Right renal cortex interstitium (tissue), 3 donors: ENCODE results near the gene RYR3. TPM values are rescaled to one million over a fixed set of nuclear protein-coding genes. Genes with fewer than 3 reads are reported as not detected.
A peak's percentile ranks its signal among the peaks of the same experiment; 100 is the strongest.

Experiments
- DNase-seq, 3 donors: peaks; one replicate each; pipeline ENCODE4 v3.0.0-alpha.2; 2013; ENCODE audit warnings: low read depth in 3 of 3, low spot score in 2 of 3
- polyA plus RNA-seq, 3 donors: library from polyadenylated mRNA; unstranded; fragments of 120-200 nt; gene quantifications; one replicate each; pipeline ENCODE4 v1.2.1, GENCODE V29; 2013; ENCODE audit not compliant: insufficient read length in 3 of 3

Gene RYR3
- polyA plus RNA-seq, 3 donors = 4.4 to 8.0 (median 5.9) TPM

DNA sequence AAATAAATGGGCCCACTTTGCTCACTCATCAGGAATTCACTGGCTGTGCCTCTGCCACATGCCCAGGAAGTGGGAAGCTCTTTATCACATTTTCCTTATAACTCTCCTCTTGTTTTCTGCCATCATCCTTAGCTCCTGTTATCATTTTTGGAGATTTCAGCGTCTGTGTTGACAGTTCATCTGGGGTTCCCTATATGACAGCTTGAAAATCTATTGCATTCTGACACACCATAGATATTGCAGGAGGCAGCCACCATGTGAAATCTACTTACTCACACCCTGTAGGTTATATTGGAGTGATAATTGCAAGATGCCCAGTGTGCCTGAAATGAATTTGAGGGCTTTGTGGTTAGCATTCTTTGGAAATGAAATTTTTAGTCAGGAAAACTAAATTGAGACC lies 132.9 kb downstream of the RYR3 start:
- DNase-seq = no peak

DNA sequence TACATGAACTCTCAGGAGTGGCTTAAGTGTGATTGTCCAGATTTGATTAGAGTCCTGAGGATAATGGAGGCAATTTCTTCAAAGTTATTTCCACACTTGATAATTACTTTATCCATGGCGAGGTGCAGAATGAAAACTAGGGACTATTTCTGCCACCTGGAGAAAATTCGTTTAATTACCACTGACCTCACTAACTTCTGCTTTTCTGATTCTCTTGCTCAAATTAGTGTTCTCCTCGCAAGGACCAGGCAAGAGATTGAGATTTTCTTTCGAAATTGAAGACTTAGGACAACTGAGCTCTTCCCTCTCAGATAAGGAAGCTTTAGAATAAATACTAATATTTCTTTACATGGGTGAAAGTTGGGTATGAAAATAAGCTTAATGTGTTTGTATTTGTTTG lies 135.2 kb downstream of the RYR3 start:
- no peak for DNase-seq

DNA sequence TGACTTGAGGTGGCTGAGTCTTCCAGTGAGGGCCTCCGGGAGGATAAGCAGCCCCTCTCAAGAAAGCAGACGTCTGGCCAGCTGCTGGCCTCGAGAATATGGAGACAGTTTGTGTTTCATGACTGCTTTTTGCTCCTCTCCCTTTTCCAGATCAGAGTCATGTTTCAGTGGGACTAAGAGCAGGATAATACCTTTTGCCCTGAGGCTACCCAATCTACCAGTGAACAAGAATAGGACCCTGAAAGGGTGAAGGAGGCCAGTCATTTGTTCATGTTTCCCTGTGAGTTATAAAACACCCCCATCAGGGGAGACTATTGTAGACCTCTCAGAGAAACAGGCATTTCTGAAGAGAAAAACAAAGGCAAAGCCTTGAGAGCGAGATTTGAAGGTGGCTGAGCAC lies 137.4 kb downstream of the RYR3 start:
- DNase-seq = no peak

DNA sequence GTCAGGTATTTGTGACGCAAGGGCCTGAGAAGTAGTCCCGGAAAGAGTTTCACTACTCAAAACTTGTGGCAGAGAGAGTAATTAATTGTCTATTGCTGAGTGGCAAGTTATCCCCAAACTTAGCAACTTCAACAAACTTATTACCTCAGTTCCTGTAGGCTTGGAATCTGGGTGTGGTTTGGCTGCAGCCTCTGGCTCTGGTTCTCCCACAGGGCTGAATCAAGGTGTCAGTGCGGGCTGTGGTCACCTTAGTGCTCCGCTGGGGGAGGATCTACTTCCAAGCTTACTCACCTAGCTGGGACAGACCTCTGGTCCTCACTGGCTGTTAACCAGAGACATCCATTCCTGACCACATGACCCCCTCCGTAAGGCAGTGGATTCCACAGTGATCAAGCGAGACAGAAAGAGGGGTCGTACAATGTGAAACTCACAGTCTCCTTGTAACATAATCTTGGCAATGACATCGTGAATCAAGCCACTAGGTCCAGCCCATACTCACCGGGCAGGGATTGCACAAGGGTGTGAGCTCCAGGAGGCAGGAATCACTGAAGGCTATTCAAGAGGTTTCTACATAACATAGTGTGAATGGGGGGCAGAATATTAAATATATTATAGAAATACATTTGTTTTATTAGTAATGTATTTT lies 138.3 kb downstream of the RYR3 start:
- no peak for DNase-seq

DNA sequence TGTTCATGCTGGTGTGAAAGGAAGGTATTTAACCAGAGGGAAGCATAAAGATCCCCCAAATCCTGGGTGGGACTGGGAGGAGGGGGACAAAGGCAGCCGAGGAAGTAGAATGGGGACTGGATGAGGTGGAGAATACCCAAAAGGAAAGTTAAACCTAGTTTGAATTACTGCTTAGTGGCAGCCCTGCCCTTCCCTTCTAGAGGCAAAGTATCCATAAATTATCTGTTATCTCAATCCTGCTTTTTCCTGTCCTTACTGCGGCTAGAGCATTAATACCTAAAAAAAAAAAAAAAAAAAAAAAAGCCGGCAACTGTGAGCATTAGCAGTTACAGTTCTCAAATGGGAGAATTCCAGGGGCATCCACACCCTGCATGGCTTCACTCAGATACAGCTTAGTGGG lies 139.0 kb downstream of the RYR3 start:
- DNase-seq = no peak

DNA sequence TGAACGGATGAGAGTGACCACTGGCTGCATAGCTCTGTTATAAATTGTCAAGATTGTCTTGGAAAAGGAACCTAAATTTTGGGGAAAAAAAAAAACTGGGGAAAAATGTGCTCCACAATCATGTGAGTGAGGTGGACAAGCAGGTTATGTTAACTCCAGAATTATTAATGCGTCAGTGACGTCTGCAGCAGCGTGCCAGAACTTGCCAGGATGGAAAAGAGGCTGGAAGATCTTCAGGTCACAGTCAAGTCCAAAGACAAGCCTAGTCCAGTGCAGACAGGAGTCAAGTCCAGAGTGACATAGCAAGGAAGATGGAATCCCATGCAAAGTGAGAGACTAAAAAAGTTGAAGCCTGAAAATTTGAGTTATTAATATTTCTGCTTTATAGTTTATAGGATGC lies 140.6 kb downstream of the RYR3 start:
- DNase-seq = no peak

DNA sequence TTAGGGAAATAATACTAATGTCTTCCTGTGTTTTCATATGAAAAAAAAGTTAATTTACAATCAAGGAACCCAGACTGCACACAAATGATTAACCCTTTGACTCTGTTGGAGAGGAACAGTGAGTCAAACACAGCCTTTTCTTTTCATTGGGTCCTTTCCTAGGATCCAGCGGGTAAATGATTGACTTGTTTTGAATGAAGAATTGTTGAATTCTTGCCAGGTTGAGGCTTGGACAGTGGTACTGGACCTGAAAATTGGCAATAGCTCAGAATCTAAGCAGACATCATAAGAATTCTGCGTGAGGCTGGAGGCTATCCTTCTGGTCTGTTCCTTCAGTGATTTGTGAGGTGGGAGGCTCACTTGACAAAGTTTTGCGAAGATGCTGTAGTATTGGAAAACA lies 143.0 kb downstream of the RYR3 start:
- peak in 1 of 3 donors; percentile 30 for DNase-seq

DNA sequence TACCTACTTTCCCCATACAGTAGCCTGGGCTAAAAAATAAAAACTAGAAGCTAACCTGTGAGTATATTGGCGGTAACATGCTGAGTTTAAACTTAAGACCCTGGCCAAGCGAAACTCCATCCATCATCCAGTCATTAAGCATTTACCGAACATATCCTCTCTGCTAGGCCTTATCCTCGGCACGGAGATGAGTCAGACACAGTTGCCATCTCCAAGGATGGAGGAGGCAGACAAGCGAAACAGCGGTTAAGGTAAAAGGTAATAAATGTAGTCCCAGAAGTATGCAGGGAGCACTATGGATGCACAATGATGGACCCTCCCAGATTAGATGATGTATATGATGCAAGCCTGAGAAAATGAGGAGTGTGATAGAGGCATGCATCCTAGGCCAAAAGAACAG lies 143.6 kb downstream of the RYR3 start:
- DNase-seq = no peak

DNA sequence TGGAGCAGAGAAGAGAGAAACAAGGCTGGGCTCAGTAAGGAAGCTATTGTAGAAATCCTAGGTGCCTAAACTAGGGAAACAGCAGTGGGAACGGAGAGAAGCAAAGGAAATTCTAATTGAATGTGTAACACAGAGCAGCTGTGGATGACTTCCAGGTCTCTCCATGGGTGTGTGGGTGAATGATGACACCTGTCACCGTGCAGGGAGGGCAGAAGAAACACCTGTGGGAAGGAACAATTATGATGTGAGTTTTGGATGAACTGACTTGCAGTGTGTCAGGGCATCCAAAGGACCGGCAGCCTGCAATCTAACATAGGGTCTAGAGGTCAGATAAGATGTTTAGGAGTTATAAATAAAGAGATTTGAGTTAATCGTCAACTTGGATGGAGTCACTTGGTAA lies 144.2 kb downstream of the RYR3 start:
- no peak for DNase-seq

DNA sequence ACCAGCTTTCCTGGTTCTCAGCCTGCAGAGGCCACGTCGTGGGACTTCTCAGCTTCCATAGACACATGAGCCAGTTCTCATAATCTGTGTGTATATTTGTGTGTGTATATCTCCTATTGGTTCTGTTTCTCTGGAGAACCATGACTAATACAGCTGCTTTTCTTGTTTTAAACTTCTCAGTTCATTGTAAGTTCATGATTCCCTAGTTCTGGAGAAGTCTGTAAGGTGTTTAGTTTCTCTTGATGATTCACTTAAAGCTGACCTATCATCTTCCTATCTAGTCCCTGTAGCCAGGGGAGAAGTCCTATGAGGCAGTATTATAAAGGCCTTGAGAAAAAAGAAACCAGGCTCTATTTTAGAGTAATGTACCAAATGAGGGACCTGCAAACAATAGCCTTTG lies 147.7 kb downstream of the RYR3 start:
- no peak for DNase-seq

DNA sequence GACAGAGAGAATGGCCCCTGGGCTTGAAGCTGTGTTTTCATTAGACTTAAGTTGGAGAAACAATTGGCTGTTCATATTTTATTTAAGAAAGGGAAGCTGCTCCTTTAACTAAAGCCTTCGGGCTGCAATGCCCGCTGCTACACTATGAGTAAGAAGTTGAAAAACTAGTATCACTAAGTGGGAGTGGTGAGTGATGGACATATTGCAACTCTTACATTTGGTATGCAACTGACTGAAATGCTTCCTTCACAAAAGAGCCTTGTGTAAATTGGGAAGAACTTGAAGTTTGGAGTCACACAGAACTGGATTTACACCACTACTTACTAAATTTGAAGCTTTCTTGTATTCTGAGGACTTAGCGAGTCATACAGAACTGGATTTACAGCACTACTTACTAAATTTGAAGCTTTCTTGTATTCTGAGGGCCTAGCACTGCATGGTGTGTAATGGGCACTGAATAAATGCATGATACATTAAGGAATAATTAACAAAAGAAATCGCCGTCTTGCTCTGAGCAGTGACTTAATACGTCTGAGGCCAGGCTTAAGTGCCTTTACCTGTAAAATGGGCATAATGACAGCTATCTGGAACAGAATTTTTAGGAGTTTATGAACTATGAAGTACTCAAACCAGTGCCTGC lies 149.5 kb downstream of the RYR3 start:
- DNase-seq = no peak

DNA sequence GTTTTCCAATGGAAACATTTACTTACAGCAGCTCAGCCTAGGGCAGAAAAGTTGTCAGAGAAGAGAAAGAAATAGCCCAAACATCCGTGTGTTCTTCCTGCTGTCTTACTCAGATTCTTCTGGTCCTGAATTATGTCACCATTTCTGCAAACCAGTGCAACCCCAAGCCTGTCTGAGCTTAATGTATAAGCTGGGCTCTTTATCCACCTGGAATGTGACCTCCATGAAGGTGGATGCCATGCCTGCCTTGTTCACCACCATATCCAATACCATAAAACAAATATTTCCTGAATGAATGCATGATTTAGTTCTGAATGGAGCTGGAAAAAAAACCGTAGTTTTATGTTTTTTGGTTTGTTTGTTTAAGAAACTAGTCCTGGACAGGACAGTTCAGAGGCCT lies 150.9 kb downstream of the RYR3 start:
- DNase-seq = no peak

DNA sequence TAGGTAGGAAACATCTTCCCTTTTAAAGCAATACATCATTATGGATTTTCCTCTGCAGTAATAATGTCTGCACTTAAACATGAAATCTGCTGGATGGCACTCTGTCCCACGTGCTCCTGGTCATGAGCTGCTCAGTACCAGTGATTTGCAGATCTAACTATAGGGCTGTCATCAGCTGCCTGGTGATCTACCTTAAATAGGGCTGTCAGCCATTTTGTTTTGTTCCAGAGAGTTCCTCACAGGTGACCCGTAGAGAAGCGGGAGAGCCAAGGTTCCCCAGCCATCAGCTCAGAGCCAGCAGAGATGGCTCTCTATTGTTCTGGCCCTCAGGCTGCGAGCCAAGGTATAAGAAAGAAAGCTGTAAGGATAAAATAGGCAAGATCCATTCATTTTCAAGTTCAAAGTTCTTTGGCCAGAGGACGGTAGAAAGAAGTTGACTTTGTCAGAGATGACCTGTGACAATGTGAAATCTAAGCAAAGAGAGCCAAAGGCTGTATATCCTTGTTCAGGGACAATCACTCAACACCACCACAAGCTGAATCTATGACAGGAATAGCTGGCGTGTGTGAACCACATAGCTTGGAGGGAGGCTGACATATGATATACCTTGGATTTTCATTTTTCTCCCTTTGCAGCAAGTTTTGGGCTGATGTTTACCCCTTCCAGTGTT lies 156.5 kb downstream of the RYR3 start:
- no peak for DNase-seq

DNA sequence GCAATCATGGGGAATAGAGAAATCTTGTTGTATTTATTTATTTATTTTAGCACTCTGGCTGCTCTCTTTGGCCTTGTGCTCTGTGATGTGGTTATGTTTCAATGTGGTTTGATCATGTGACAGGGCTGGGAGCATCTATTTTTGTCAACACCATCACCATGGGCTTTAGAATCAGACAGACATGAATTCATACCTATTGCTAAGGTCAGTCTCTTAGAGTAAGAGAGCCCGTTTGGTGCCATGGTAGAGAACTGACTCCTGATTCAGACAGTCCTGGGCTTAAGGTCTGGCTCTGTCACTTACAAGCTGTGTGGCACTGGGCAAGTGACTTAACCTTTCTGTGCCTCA lies 157.0 kb downstream of the RYR3 start:
- DNase-seq = no peak

DNA sequence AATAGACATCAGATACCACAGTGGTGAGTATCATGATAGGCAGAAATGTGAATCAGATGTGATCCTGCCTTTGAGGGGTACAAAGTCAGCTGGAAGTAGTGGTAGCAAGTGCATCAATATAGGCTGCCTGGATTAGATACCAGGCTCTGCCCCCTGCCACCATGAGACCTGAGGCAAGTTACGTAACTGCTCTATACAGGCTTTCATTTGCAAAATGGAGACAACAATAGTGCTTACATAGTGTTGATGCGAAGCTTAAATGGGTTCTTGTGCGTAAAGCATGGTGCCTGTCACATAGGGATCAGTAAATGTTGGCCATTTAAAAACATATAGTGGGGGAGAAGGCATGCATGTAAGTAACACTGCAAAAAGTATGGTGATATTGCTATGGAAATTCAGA lies 158.0 kb downstream of the RYR3 start:
- DNase-seq = no peak

DNA sequence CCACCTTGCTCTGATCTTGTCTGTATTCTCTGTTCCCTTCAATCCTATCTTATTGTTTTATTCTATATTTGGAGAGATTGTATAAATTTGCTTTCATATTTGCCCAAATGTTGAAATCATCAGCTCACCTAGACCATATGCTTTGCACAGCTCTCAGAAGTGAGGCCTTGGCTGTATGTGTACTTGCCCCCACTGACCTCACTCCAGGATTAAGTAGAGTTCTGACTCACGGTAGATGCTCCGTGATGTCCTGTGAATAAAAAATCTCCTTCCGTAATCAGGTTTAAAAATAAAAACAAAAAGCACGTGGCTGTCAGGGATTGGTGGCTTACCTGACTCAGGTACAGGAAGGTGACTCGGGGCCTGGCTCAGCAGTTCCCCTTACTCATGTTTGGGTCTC lies 162.2 kb downstream of the RYR3 start:
- no peak for DNase-seq

DNA sequence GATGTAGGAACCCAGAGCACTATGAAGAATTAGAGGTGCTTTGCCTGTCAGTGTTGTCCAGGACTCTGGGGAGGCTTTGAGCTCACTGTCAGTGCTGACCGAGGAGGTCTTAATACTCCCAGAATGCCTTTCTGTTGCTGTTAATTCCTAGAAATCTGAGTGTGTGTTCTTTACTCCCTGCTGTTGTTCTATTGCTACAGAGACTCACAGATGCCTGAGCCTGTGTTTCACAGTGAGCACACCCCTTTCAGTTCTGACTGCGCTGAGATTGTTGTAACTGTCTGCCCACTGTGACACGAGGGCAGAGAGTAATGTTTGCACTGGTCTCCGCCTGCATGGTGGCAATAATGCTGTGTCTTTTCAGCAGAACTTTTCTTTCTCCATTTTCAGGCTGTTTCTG lies 162.9 kb downstream of the RYR3 start:
- no peak for DNase-seq

DNA sequence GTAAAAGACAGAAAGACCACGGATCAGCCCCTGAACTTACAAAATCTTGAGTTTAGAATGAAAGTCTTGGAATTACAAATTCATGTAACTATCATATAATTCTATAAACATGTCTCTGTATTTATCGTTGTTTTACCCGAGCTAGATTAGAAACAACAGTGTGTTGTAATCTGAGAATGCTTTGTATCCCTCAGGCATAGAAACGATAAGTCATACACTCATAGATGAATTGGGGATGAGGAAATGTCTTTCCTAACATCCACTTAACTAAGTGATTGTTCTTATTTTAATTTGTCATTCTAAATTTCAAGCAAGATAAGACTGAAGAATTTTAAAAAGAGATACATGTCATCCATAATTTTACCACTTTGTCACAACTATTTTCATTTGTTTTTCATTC lies 165.3 kb downstream of the RYR3 start:
- DNase-seq = no peak

DNA sequence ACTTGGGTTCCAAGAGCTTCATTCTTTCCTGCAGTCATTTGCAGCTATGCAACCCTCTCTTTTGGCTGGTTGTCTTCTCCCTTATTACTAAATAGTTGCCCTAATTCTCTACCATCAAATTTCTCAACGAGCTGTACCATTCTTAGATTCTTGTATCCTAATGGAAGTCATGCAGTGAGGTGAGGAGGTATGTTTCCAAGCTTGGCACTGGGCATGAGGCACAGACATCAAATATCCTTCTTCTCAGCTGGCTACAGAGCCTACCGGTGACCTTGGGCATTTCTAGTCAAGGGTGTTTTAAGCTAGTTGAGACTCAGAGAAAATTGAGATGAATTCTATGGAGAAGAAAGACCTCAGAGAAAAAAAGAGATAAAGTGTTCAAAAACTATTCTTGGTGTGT lies 166.1 kb downstream of the RYR3 start:
- DNase-seq = no peak

DNA sequence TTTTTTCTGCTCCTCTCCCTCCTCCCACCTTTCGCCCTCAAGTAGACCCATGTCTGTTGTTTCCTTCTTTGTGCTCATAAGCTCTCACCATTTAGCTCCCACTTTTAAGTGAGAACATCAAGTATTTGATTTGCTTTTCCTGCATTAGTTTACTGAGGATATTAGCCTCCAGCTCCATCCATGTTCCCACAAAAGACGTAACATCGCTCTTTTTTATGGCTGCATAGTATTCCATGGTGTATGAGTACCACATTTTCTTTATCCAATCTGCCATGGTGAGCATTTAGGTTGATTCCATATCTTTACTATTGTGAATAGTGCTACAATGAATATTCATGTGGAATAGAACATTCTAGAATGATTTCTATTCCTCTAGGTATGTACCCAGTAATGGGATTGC lies 178.6 kb downstream of the RYR3 start:
- no peak for DNase-seq

DNA sequence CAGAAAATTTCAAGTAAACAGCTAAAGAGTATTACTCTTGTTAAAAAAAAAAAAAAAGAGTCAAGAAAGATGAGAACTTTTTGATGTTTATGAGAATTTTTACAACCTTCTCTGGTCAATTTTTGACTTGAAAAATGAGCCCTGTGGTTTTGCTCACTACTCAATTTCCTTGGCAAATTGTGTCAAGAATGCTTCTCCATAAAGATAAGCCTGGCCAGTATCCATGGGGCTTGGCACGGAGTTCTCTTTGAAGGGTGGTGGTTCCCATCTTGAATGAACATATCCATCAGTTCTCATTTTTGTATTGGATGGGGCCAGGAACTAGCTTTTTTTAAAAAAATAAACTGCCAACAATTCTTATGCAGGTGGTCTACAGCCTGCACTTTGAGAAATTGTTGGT lies 179.9 kb downstream of the RYR3 start:
- no peak for DNase-seq

DNA sequence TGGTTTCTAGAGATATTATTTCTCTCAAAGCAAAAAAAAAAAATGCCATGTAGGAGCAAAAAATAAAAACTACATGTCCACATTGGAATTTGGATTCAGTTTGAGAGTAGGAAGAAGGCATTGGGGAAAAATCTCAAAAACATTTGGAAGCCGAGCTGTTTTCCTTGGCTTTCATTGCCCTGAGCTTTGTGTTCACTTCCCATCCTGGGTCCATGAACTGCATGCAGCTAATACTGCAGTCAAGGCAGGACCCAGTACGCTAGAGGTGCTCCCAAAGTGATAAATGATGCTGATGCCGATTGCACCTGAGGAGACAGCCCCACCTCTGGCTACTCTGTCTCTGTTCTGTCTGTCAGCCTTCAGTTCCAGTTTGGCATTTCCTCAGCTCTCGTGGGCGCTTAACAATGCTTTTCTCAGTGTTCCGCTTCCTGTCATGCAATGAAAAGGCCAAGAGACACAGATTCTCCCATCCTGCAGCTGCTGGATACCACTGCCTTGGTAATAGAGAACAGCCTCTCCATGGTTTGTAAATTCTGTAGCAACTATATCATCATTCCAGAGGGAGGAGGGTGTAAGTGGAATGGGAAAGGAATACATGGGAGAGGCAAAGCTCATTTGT lies 181.8 kb downstream of the RYR3 start:
- DNase-seq = no peak
